ENCODE measurements around the gene PLCG2. TPM values are rescaled to one million over a fixed set of nuclear protein-coding genes. Genes with fewer than 3 reads are reported as not detected.

PLCG2 gene
- total RNA-seq, 1 experiment from 2014 or later: 6.0 TPM

GRCh38 chr16:81997738-81998137 is 218.6 kb downstream of the PLCG2 start:
- TF ChIP-seq, protein P1, sequence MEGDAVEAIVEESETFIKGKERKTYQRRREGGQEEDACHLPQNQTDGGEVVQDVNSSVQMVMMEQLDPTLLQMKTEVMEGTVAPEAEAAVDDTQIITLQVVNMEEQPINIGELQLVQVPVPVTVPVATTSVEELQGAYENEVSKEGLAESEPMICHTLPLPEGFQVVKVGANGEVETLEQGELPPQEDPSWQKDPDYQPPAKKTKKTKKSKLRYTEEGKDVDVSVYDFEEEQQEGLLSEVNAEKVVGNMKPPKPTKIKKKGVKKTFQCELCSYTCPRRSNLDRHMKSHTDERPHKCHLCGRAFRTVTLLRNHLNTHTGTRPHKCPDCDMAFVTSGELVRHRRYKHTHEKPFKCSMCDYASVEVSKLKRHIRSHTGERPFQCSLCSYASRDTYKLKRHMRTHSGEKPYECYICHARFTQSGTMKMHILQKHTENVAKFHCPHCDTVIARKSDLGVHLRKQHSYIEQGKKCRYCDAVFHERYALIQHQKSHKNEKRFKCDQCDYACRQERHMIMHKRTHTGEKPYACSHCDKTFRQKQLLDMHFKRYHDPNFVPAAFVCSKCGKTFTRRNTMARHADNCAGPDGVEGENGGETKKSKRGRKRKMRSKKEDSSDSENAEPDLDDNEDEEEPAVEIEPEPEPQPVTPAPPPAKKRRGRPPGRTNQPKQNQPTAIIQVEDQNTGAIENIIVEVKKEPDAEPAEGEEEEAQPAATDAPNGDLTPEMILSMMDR (conservative IDR thresholded peaks at IDR 0.05): no peak
- Histone ChIP-seq H3K4me1 (ENCODE audit: insufficient read depth, low read length) (no peaks in the 10 kb centered on the region), H4K20me1 (ENCODE audit: control insufficient read depth, insufficient read depth, insufficient read length) (no peaks in the 10 kb centered on the region), H3K18ac (ENCODE audit: insufficient read length, low read depth, low read length) (no peak overlapping the region), H3K4me2 (ENCODE audit: insufficient read depth, insufficient read length, low read length) (no peak overlapping the region), H2BK20ac (ENCODE audit: low read depth, low read length, poor library complexity, severe bottlenecking) (no peak overlapping the region), H3K56ac (ENCODE audit: insufficient read length, low read depth, low read length) (no peak overlapping the region), H2BK120ac (ENCODE audit: low read depth, low read length, poor library complexity, severe bottlenecking) (no peak overlapping the region), H4K8ac (replicated peaks; ENCODE audit: insufficient read length, low read depth, low read length) (no peak overlapping the region), H3K4ac (ENCODE audit: low read depth, low read length) (no peak overlapping the region), H2AFZ (ENCODE audit: low read length) (no peak overlapping the region), H3K79me1 (ENCODE audit: insufficient read depth, low read depth, low read length, poor library complexity, severe bottlenecking) (no peaks in the 10 kb centered on the region), H3K9me3 (ENCODE audit: control insufficient read depth, low read depth, low read length) (no peaks in the 10 kb centered on the region), H3T11ph (ENCODE audit: low read length) (no peak overlapping the region), H3K23me2 (ENCODE audit: insufficient read length, low read depth, low read length, poor library complexity, severe bottlenecking) (no peaks in the 10 kb centered on the region), H2AK5ac (ENCODE audit: insufficient read length, low read length) (no peak overlapping the region), H3K27me3 (ENCODE audit: insufficient read depth, low read length) (no peaks in the 10 kb centered on the region), H4K91ac (ENCODE audit: insufficient read length, low read depth, low read length) (no peak overlapping the region), H3K27ac (ENCODE audit: insufficient read length, low read depth, low read length) (no peak overlapping the region), H3K79me2 (ENCODE audit: insufficient read depth, low read length) (no peaks in the 10 kb centered on the region), H2BK12ac (ENCODE audit: insufficient read length, low read depth, low read length) (no peak overlapping the region), H3K23ac (ENCODE audit: insufficient read length, low read depth, low read length) (no peak overlapping the region), H2BK5ac (ENCODE audit: insufficient read length, low read length) (no peak overlapping the region), H4K5ac (ENCODE audit: insufficient read length, low read depth, low read length) (no peak overlapping the region), H3K9ac (ENCODE audit: extremely low read depth, insufficient read length, low read length) (no peak overlapping the region), H2BK15ac (ENCODE audit: low read depth, low read length) (no peak overlapping the region), H3K14ac (ENCODE audit: insufficient read depth, low read length) (no peak overlapping the region)
- no peak overlapping the region for H3K4me3 Mint-ChIP-seq
- H3K27me3 Mint-ChIP-seq (ENCODE audit: low read depth): peaks cover 4% of the 10 kb centered on the region; the same call in 1 of the 2 replicates
- no peaks in the 10 kb centered on the region for H3K36me3 Mint-ChIP-seq (ENCODE audit: insufficient read depth in 1 of 3, low read depth in 3 of 3)
- whole genome bisulfite sequencing (ENCODE audit: extremely low coverage, insufficient read length, low lambda C conversion rate): no CpG with 5 or more reads among the region's 2 CpGs
- no peaks in the 10 kb centered on the region for H3K9me3 Mint-ChIP-seq
- no peak for DNase-seq
- no peak overlapping the region for H3K27ac Mint-ChIP-seq
- peaks cover 15 to 17% of the 10 kb centered on the region in 2 experiments for H3K4me1 Mint-ChIP-seq
